Activated naive CD8-positive, alpha-beta T cell treated with anti-CD3 and anti-CD28 coated beads for 36 hours (primary cell): Measurements from ENCODE around the gene WDR86. TPM values are rescaled to one million over a fixed set of nuclear protein-coding genes. Genes with fewer than 3 reads are reported as not detected.

Experiments
- DNase-seq: peaks from one replicate; pipeline ENCODE4 v3.0.0; 2021
- H3K27ac Mint-ChIP-seq: one replicate; pipeline ENCODE4 v1.8.0; 2022; ENCODE audit warnings: mild to moderate bottlenecking, moderate library complexity, mixed read lengths
- H3K27me3 Mint-ChIP-seq: one replicate; pipeline ENCODE4 v1.8.0; 2022; ENCODE audit warnings: mild to moderate bottlenecking, mixed read lengths
- H3K36me3 Mint-ChIP-seq: one replicate; pipeline ENCODE4 v1.8.0; 2021; ENCODE audit warnings: mild to moderate bottlenecking, mixed read lengths
- H3K4me1 Mint-ChIP-seq: one replicate; pipeline ENCODE4 v1.8.0; 2021; ENCODE audit warnings: mixed read lengths
- H3K4me3 Mint-ChIP-seq: one replicate; pipeline ENCODE4 v1.8.0; 2022; ENCODE audit warnings: mild to moderate bottlenecking, moderate library complexity, mixed read lengths
- H3K9me3 Mint-ChIP-seq: one replicate; pipeline ENCODE4 v1.8.0; 2022; ENCODE audit warnings: mixed read lengths
- total RNA-seq, 2 experiments: library from RNA; stranded (reverse); gene quantifications; one replicate each; pipeline ENCODE4 v1.2.3, GENCODE V29; 2021

The WDR86 gene
- total RNA-seq, 2 experiments from 2014 or later, result not detected

- H3K27ac Mint-ChIP-seq, result no peak overlapping the region
- DNase-seq, result no peak
- peaks cover 11% of the 10 kb centered on the region for H3K4me1 Mint-ChIP-seq
- H3K4me3 Mint-ChIP-seq, result no peak overlapping the region
- H3K27me3 Mint-ChIP-seq, result peaks cover 10% of the 10 kb centered on the region
- H3K9me3 Mint-ChIP-seq, result no peaks in the 10 kb centered on the region
- H3K36me3 Mint-ChIP-seq, result no peaks in the 10 kb centered on the region
Observed at GRCh38 chr7:151378011-151378410, 31.8 kb downstream of the WDR86 start.

- H3K27ac Mint-ChIP-seq, result no peak overlapping the region
- H3K36me3 Mint-ChIP-seq, result no peaks in the 10 kb centered on the region
- no peak overlapping the region for H3K4me3 Mint-ChIP-seq
- no peaks in the 10 kb centered on the region for H3K9me3 Mint-ChIP-seq
- H3K4me1 Mint-ChIP-seq, result peaks cover 9% of the 10 kb centered on the region
- DNase-seq, result no peak
- H3K27me3 Mint-ChIP-seq, result peaks cover 5% of the 10 kb centered on the region
Observed at GRCh38 chr7:151377406-151377805, 32.4 kb downstream of the WDR86 start.

- H3K27ac Mint-ChIP-seq, result no peak overlapping the region
- no peak for DNase-seq
- no peaks in the 10 kb centered on the region for H3K27me3 Mint-ChIP-seq
- H3K4me1 Mint-ChIP-seq, result peaks cover 5% of the 10 kb centered on the region
- no peak overlapping the region for H3K4me3 Mint-ChIP-seq
- H3K36me3 Mint-ChIP-seq, result no peaks in the 10 kb centered on the region
- no peaks in the 10 kb centered on the region for H3K9me3 Mint-ChIP-seq
Observed at GRCh38 chr7:151376218-151376902, 33.5 kb downstream of the WDR86 start.

DNA sequence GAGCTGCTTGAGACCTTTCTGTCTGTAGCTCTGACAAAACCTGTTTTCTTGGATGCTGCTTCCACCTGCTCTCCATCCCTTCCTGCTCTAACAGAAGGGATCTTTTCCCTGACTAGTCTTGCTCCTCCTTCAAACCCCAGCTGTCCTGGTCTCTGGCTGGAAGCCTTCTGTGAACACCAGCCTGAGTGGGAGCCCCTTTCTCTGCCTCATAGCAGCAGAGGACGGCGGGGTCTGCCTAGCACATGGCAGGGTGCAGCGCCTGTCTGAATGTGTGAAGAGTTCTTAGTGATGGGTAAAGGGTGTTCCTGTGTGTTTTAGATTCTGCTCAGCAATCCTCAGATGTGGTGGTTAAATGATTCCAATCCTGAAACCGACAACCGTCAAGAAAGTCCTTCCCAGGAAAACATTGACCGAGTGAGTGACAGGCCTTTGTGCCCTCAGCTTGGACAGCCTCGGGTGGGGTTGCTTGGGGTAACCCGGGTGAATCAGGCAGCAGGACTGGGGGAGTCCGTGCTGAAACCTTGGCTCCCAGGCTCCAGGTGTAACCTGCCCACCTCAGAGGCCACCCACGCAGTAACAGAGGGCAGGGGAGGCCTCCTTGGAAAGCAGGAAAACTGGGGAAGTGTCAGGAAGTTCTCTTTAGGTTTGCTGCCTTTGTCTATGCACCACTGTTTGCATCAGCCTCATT is 34.2 kb downstream of the WDR86 start:
- Mint-ChIP-seq H3K4me1 (peaks cover under 1% of the 10 kb centered on the region), H3K27me3 (no peaks in the 10 kb centered on the region), H3K4me3 (no peak overlapping the region), H3K27ac (peak overlapping the region; percentile 46), H3K36me3 (peaks cover under 1% of the 10 kb centered on the region), H3K9me3 (no peaks in the 10 kb centered on the region)
- no peak for DNase-seq

DNA sequence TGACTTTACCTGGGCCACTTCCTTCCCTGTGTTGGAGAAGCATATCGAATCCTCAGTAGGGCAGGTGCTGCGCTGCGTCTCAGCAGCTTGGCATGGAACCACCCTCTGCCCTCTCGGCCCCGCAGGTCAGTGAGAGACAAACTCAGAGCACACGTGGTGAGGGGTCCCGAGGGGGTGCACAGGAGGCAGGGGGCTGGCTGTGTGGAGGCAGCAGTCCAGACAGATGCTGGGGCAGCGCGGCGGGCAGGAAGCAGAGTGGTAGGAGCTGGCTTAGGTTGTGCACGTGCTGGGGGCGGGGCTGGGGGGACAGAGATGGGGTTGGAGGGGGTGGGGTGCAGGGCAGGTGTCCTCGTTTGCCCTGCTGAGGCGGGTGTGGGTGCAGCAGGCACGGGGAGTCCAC is 35.1 kb downstream of the WDR86 start:
- Mint-ChIP-seq H3K9me3 (no peaks in the 10 kb centered on the region), H3K27me3 (no peaks in the 10 kb centered on the region), H3K4me1 (no peaks in the 10 kb centered on the region), H3K4me3 (no peak overlapping the region), H3K36me3 (peaks cover 4% of the 10 kb centered on the region), H3K27ac (no peak overlapping the region)
- no peak for DNase-seq

DNA sequence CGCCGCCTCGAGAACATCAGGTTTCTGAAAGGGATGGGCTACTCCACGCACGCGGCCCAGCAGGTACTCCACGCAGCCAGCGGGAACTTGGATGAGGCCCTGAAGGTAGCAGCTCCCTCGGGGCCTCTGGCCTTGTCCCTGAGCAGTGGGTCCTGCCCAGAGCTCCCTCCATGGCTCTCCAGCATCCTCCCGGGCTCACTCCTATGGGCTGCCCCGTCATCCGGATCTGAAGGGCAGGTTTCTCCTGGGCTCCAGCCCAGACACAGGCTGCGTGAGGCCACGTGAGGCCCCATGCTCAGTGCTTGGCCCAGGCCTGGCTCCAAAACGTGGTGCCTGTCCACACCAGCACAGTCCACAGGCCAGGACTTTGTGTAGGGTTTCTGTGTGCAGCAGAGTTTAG is 35.7 kb downstream of the WDR86 start:
- DNase-seq, result no peak
- H3K4me1 Mint-ChIP-seq, result no peaks in the 10 kb centered on the region
- no peak overlapping the region for H3K4me3 Mint-ChIP-seq
- no peaks in the 10 kb centered on the region for H3K27me3 Mint-ChIP-seq
- no peak overlapping the region for H3K27ac Mint-ChIP-seq
- peaks cover 5% of the 10 kb centered on the region for H3K36me3 Mint-ChIP-seq
- H3K9me3 Mint-ChIP-seq, result no peaks in the 10 kb centered on the region

DNA sequence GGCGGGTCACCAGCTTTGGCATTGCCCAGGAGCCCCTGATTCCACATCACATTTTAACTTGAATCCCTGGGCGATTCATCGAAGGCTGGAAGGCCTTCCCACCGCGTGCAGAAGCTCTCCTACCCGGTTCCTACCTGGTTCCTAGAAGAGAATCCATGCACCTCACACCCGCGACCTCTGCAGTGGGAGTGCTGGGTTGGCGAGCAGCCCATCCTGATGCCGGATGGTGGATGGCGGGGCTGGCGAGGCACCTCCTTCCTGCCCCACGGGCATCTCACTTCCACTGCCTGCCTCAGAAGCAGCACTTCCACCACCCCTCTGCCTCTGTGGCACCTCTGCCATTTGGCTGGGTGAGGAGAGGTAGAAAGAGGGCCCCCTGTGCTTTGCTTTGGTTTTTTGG is 36.2 kb downstream of the WDR86 start:
- DNase-seq, result no peak
- H3K27ac Mint-ChIP-seq, result no peak overlapping the region
- peaks cover 6% of the 10 kb centered on the region for H3K36me3 Mint-ChIP-seq
- H3K27me3 Mint-ChIP-seq, result no peaks in the 10 kb centered on the region
- H3K4me3 Mint-ChIP-seq, result no peak overlapping the region
- H3K9me3 Mint-ChIP-seq, result no peaks in the 10 kb centered on the region
- no peaks in the 10 kb centered on the region for H3K4me1 Mint-ChIP-seq

DNA sequence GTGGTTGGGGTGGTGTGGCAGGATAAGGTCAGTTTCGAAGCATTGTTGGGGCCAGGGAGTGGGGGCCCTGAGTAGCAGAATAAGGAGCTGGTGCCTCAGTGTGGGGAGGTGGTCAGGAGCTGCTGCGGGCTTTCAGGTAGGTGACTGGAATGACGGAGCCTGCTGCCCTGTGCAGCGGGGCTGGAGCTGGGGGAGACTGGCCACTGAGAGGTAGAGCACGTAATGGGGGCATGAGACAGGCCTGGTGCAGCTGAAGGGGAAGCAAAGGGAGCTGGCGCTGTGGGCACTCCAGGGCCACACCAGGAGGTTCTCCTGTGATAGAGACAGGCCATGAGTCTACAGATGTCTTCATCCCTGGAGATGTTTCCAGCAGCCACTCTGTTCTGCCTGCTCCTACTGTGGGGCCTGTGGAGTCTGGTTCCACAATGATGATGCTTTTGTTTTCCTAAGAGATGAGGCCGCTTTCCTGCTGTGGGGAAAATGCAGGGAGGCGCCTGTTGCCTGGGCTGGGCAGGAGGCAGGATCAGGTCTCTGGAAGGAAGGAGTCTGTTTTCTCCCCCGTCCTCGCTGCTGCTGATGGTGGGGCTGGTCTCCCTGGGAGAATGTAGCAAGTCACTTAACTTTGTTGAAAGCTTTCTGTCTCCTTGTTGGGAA is 37.1 kb downstream of the WDR86 start:
- Mint-ChIP-seq H3K36me3 (peaks cover 6% of the 10 kb centered on the region), H3K4me1 (peaks cover 4% of the 10 kb centered on the region), H3K27me3 (no peaks in the 10 kb centered on the region), H3K9me3 (no peaks in the 10 kb centered on the region), H3K4me3 (no peak overlapping the region), H3K27ac (no peak overlapping the region)
- no peak for DNase-seq

- Mint-ChIP-seq H3K36me3 (peaks cover 6% of the 10 kb centered on the region), H3K9me3 (no peaks in the 10 kb centered on the region), H3K4me3 (no peak overlapping the region), H3K4me1 (peaks cover 4% of the 10 kb centered on the region), H3K27ac (no peak overlapping the region), H3K27me3 (no peaks in the 10 kb centered on the region)
- DNase-seq, result no peak
Observed at GRCh38 chr7:151371266-151371665, 38.6 kb downstream of the WDR86 start.

- no peaks in the 10 kb centered on the region for H3K9me3 Mint-ChIP-seq
- peaks cover 14% of the 10 kb centered on the region for H3K36me3 Mint-ChIP-seq
- no peaks in the 10 kb centered on the region for H3K27me3 Mint-ChIP-seq
- no peak overlapping the region for H3K27ac Mint-ChIP-seq
- no peak overlapping the region for H3K4me3 Mint-ChIP-seq
- DNase-seq, result peak; percentile 76
- H3K4me1 Mint-ChIP-seq, result peaks cover 6% of the 10 kb centered on the region
Observed at GRCh38 chr7:151368136-151368571, 41.7 kb downstream of the WDR86 start.

GRCh38 chr7:151367284-151367683 is 42.6 kb downstream of the WDR86 start:
- Mint-ChIP-seq H3K27me3 (no peaks in the 10 kb centered on the region), H3K36me3 (peaks cover 22% of the 10 kb centered on the region), H3K27ac (no peak overlapping the region)

DNA sequence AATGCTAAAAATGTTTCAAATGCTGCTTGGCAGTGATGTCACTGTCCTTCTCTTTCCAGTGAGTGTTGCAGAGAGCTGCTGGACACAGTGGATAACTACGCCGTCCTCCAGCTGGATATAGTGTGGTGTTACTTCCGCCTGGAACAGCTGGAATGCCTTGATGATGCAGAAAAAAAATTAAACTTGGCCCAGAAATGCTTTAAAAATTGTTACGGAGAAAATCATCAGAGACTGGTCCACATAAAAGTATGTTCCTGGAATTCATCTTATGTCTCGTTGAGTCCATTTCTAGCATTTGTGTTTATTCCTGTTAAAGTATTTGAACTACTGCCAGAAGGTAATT is 43.0 kb downstream of the WDR86 start:
- Mint-ChIP-seq H3K4me3 (no peak overlapping the region), H3K27me3 (no peaks in the 10 kb centered on the region), H3K36me3 (peaks cover 25% of the 10 kb centered on the region), H3K4me1 (peaks cover 6% of the 10 kb centered on the region), H3K9me3 (no peaks in the 10 kb centered on the region), H3K27ac (no peak overlapping the region)
- no peak for DNase-seq

More at GRCh38 chr7:151367284-151367683, 42.6 kb downstream of the WDR86 start:
- Mint-ChIP-seq H3K4me1 (peaks cover 6% of the 10 kb centered on the region), H3K4me3 (no peak overlapping the region), H3K9me3 (no peaks in the 10 kb centered on the region)
- no peak for DNase-seq

DNA sequence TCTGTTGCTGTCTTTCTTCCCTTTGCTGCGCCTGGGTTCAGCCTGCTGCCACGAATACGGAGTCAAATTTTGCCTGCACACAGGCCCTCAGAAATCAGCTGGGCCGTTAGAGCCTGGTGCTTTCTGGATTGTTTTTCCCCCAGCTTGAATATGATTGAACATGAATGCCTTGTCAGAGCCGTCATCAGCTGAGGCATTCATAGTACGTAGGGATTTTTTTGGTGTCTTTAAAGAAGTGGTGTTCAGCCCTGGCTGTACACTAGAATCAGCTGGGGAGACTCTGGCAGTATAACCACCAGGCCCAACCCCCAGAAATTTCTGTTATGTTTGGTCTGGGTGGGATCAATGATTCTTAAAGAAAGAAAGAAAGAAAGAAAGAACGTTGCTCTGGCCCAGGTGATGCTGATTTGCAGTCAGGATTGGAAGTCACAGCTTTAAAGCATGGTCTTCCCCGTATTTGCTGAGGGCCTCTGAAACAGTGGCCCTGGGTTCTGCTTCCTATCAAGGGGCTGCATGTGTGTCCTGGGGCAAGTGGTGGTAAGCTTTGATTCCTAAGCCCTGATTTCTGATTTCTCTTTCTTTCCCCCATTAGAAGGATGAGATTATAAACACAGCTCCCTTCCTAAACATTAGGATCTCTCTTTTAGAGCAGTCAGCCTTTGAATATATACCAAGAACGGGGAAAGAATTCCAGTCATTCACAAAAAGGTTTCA is 43.5 kb downstream of the WDR86 start:
- Mint-ChIP-seq H3K27ac (no peak overlapping the region), H3K4me3 (no peak overlapping the region), H3K9me3 (no peaks in the 10 kb centered on the region), H3K4me1 (peaks cover 6% of the 10 kb centered on the region), H3K36me3 (peaks cover 25% of the 10 kb centered on the region), H3K27me3 (no peaks in the 10 kb centered on the region)
- DNase-seq, result no peak

DNA sequence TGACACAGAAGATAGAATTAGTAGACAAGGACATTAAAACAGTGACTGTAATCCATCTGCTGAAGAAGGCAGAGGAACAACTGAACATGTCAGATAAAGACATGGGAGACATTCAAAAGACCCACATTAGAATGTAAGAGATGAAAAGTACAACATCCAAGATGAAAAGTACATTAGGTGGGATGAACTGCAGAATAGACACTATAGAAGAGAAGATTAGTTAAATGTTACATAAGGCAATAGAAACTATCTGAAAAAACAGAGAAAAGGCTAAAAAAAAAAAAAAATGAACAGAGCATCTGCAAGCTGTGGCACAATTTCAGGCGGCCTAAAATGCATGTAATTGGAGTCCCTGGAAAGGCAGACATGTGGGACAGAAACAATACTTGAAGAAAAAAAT is 46.7 kb downstream of the WDR86 start:
- H3K36me3 Mint-ChIP-seq, result peaks cover 27% of the 10 kb centered on the region
- no peak for DNase-seq
- H3K4me3 Mint-ChIP-seq, result no peak overlapping the region
- no peak overlapping the region for H3K27ac Mint-ChIP-seq
- no peaks in the 10 kb centered on the region for H3K27me3 Mint-ChIP-seq
- H3K4me1 Mint-ChIP-seq, result peaks cover 4% of the 10 kb centered on the region
- H3K9me3 Mint-ChIP-seq, result no peaks in the 10 kb centered on the region
